ENCODE measurements around the gene EIF3I. TPM values are rescaled to one million over a fixed set of nuclear protein-coding genes. Genes with fewer than 3 reads are reported as not detected.

EIF3I gene
- total RNA-seq, 1 donor from 2014 or later = 265 TPM

DNA sequence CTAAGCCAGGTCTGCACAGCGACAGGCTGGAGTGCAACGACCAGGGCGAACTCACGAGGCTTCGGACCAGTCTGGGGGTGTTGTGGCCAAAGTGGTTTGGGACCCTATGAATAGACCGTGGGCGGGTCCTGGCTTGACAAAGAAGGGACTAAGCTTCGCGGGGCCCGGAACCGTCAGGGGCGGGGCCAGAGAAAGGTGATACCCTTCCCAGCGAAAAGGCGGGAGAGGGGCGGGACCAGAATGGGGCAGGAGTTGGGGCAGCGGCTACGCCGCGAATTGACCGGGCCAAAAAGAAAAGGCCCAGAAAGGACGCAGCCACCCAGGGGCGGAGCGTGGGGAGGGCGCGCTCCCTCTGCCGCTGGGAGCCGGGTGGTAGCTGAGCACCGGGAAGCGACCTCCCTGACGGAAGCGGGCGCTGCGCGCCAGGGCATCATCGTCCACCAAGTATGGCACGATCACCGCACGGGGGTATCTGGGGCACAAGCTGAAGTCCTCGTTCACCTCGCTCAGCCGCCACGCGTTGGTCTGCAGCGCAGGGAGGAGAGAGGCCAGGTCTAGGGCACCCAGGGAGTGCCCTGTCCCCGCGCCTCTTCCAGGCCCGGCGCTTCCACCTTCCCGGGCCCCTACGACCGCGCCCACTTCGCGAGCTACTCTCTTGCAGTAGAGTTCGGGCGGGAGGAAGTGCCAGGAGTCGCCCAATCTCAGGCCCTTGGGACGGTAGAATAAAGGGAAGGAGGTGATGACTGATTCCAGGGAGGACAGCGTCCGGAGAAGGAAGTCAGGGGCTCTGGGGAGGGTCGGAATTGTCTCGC lies 18.1 kb downstream of the EIF3I start:
- no peaks in the 10 kb centered on the region for H3K36me3 ChIP-seq (ENCODE audit: control insufficient read depth, insufficient read depth, low read length)
- H3K4me3 ChIP-seq (ENCODE audit: low read depth, low read length) = peak overlapping the region; percentile 55
- no peaks in the 10 kb centered on the region for H3K27me3 ChIP-seq (ENCODE audit: control insufficient read depth, insufficient read depth, low read length)
- peak; percentile 27 for TF ChIP-seq CTCF (IDR thresholded peaks at IDR 0.05; ENCODE audit: insufficient read depth, low read length, poor library complexity, severe bottlenecking)
- DNase-seq (ENCODE audit: low read depth) = no peak

- no peak for DNase-seq (ENCODE audit: low read depth)
- Histone ChIP-seq H3K27me3 (ENCODE audit: control insufficient read depth, insufficient read depth, low read length) (no peaks in the 10 kb centered on the region), H3K4me3 (ENCODE audit: low read depth, low read length) (peak overlapping the region; percentile 55), H3K36me3 (ENCODE audit: control insufficient read depth, insufficient read depth, low read length) (no peaks in the 10 kb centered on the region)
- no peak for TF ChIP-seq CTCF (IDR thresholded peaks at IDR 0.05; ENCODE audit: insufficient read depth, low read length, poor library complexity, severe bottlenecking)
Measured at GRCh38 chr1:32241001-32241763, 19.0 kb downstream of the EIF3I start.

- DNase-seq (ENCODE audit: low read depth) = no peak
- Histone ChIP-seq H3K27me3 (ENCODE audit: control insufficient read depth, insufficient read depth, low read length) (no peaks in the 10 kb centered on the region), H3K36me3 (ENCODE audit: control insufficient read depth, insufficient read depth, low read length) (no peaks in the 10 kb centered on the region), H3K4me3 (ENCODE audit: low read depth, low read length) (no peak overlapping the region)
- no peak for TF ChIP-seq CTCF (IDR thresholded peaks at IDR 0.05; ENCODE audit: insufficient read depth, low read length, poor library complexity, severe bottlenecking)
Measured at GRCh38 chr1:32242341-32242851, 20.2 kb downstream of the EIF3I start.

- Histone ChIP-seq H3K4me3 (ENCODE audit: low read depth, low read length) (no peak within 1 kb of the TSS), H3K27me3 (ENCODE audit: control insufficient read depth, insufficient read depth, low read length) (no peaks in the 10 kb centered on the region), H3K36me3 (ENCODE audit: control insufficient read depth, insufficient read depth, low read length) (no peaks in the 10 kb centered on the region)
- no peak for DNase-seq (ENCODE audit: low read depth)
- TF ChIP-seq CTCF (IDR thresholded peaks at IDR 0.05; ENCODE audit: insufficient read depth, low read length, poor library complexity, severe bottlenecking) = no peak
Measured at GRCh38 chr1:32246888-32247273, 24.7 kb downstream of the EIF3I start, which contains the start of gene FAM167B. TSS of gene FAM167B (plus strand) at chr1:32247222. CDS start at chr1:32247422, 200 bp downstream.

GRCh38 chr1:32247452-32247851 lies 25.2 kb downstream of the EIF3I start:
- TF ChIP-seq CTCF (IDR thresholded peaks at IDR 0.05; ENCODE audit: insufficient read depth, low read length, poor library complexity, severe bottlenecking) = no peak
- no peak for DNase-seq (ENCODE audit: low read depth)
- Histone ChIP-seq H3K4me3 (ENCODE audit: low read depth, low read length) (no peak overlapping the region), H3K27me3 (ENCODE audit: control insufficient read depth, insufficient read depth, low read length) (no peaks in the 10 kb centered on the region), H3K36me3 (ENCODE audit: control insufficient read depth, insufficient read depth, low read length) (no peaks in the 10 kb centered on the region)
